ENCODE results near the gene COQ5. TPM values are rescaled to one million over a fixed set of nuclear protein-coding genes. Genes with fewer than 3 reads are reported as not detected.

COQ5 gene
- total and polyA plus RNA-seq, 2 donors (not counting 1 experiment from before 2014, with no cell fraction given): 38.5 to 39.1 TPM

DNA sequence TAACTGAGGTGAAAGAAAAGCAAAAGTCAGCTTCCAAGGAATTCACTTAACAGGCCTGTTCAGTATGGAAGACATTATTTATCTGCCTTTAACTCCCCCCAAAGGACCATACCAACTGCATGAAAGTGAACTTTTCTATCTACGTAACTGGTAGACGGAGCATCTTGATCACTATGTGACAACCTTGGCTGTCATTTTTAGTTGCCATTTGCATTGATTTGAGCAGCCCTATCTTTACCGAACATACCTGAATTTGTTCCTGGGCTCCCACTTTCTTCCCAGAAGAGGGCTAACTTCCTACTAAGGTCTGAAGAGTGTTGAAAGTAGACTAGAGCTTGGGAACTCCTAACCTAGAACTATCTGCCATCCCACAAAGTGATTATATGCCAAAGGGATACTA lies 68.8 kb downstream of the COQ5 start:
- H3K27me3 ChIP-seq (ENCODE audit: control insufficient read depth, insufficient read depth, low read length): no peaks in the 10 kb centered on the region
- H3K4me1 ChIP-seq (ENCODE audit: control insufficient read depth, extremely low read depth, insufficient read depth, low read length): no peaks in the 10 kb centered on the region
- no peak for TF ChIP-seq EZH2 (IDR thresholded peaks at IDR 0.05; ENCODE audit: low read length, missing control alignments)
- TF ChIP-seq, protein P1, sequence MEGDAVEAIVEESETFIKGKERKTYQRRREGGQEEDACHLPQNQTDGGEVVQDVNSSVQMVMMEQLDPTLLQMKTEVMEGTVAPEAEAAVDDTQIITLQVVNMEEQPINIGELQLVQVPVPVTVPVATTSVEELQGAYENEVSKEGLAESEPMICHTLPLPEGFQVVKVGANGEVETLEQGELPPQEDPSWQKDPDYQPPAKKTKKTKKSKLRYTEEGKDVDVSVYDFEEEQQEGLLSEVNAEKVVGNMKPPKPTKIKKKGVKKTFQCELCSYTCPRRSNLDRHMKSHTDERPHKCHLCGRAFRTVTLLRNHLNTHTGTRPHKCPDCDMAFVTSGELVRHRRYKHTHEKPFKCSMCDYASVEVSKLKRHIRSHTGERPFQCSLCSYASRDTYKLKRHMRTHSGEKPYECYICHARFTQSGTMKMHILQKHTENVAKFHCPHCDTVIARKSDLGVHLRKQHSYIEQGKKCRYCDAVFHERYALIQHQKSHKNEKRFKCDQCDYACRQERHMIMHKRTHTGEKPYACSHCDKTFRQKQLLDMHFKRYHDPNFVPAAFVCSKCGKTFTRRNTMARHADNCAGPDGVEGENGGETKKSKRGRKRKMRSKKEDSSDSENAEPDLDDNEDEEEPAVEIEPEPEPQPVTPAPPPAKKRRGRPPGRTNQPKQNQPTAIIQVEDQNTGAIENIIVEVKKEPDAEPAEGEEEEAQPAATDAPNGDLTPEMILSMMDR (conservative IDR thresholded peaks at IDR 0.05 in 1 of 2, IDR thresholded peaks at IDR 0.05 in 1 of 2; ENCODE audit: low read depth in 1 of 2, low read length in 2 of 2): no peak
- H3K9ac ChIP-seq (ENCODE audit: insufficient read depth, low read length): no peak overlapping the region
- H3K4me2 ChIP-seq (ENCODE audit: extremely low read depth, insufficient read depth, low read length): no peak overlapping the region
- H3K36me3 ChIP-seq (ENCODE audit: control insufficient read depth, insufficient read depth, low read length): peaks cover 18% of the 10 kb centered on the region
- H4K20me1 ChIP-seq (ENCODE audit: control insufficient read depth, extremely low read depth, insufficient read depth, low read length): no peaks in the 10 kb centered on the region
- H2AFZ ChIP-seq (ENCODE audit: low read length): no peak overlapping the region
- peaks cover 10% of the 10 kb centered on the region for H3K79me2 ChIP-seq (ENCODE audit: control insufficient read depth, insufficient read depth, low read length)
- H3K9me3 ChIP-seq (ENCODE audit: control insufficient read depth, insufficient read depth, low read depth, low read length): no peaks in the 10 kb centered on the region
- no peak overlapping the region for H3K4me3 ChIP-seq (replicated peaks in 1 of 4; ENCODE audit: control extremely low read depth in 1 of 4, insufficient read depth in 1 of 4, low read depth in 3 of 4, low read length in 4 of 4)
- no peak for DNase-seq (ENCODE audit: low read depth in 2 of 2)
- no peak overlapping the region for H3K27ac ChIP-seq (ENCODE audit: insufficient read depth, low read length)

DNA sequence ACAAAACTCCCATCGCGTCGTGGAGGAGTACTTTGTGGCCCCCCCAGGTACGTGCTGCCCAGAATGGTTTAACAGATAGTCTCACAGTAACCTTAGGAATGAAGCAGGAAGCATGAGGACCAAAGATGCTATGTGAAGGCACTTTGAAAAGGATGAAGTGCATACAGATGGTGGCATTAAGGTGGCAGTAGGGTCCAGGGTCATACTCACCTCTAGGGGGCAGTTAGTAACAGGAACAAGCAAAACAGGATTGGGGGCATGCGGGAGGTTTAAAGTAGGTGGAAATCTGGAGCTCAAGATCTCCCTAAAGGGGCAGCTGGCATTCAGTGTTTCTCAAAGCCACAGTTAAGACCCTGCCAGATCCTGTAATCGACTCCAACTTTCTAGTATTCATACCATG lies 71.8 kb downstream of the COQ5 start:
- Histone ChIP-seq H4K20me1 (ENCODE audit: control insufficient read depth, extremely low read depth, insufficient read depth, low read length) (no peaks in the 10 kb centered on the region), H3K4me1 (ENCODE audit: control insufficient read depth, extremely low read depth, insufficient read depth, low read length) (no peaks in the 10 kb centered on the region), H3K27me3 (ENCODE audit: control insufficient read depth, insufficient read depth, low read length) (no peaks in the 10 kb centered on the region), H3K27ac (ENCODE audit: insufficient read depth, low read length) (no peak overlapping the region), H3K9me3 (ENCODE audit: control insufficient read depth, insufficient read depth, low read depth, low read length) (no peaks in the 10 kb centered on the region), H3K4me3 (replicated peaks in 1 of 4; ENCODE audit: control extremely low read depth in 1 of 4, insufficient read depth in 1 of 4, low read depth in 3 of 4, low read length in 4 of 4) (no peak overlapping the region), H2AFZ (ENCODE audit: low read length) (no peak overlapping the region), H3K9ac (ENCODE audit: insufficient read depth, low read length) (no peak overlapping the region), H3K79me2 (ENCODE audit: control insufficient read depth, insufficient read depth, low read length) (no peaks in the 10 kb centered on the region), H3K36me3 (ENCODE audit: control insufficient read depth, insufficient read depth, low read length) (peaks cover 6% of the 10 kb centered on the region), H3K4me2 (ENCODE audit: extremely low read depth, insufficient read depth, low read length) (no peak overlapping the region)
- TF ChIP-seq EZH2 (IDR thresholded peaks at IDR 0.05; ENCODE audit: low read length, missing control alignments): no peak
- TF ChIP-seq, protein P1 (conservative IDR thresholded peaks at IDR 0.05 in 1 of 2, IDR thresholded peaks at IDR 0.05 in 1 of 2; ENCODE audit: low read depth in 1 of 2, low read length in 2 of 2): peak in 1 of 2 donors; percentile 31
- DNase-seq (ENCODE audit: low read depth in 2 of 2): no peak

DNA sequence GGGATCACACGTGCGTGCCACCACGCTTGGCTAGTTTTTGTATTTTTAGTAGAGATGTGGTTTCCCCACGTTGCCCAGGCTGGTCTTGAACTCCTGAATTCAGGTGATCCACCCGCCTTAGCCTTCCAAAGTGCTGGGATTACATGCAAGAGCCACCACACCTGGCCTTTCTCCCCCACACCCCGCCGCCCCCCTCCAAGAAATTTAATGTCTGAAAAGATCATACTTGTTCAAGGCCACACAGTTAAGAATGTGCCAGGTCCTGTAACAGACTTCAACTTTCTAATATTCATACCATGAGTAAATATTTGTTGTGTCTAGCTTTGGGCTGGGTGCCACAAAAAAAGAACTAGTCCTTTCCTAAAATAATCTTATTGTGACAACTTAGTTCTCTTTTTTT lies 73.7 kb downstream of the COQ5 start:
- TF ChIP-seq, protein P1 (conservative IDR thresholded peaks at IDR 0.05 in 1 of 2, IDR thresholded peaks at IDR 0.05 in 1 of 2; ENCODE audit: low read depth in 1 of 2, low read length in 2 of 2): no peak
- TF ChIP-seq EZH2 (IDR thresholded peaks at IDR 0.05; ENCODE audit: low read length, missing control alignments): no peak
- Histone ChIP-seq H3K4me2 (ENCODE audit: extremely low read depth, insufficient read depth, low read length) (no peak overlapping the region), H3K9ac (ENCODE audit: insufficient read depth, low read length) (no peak overlapping the region), H3K27me3 (ENCODE audit: control insufficient read depth, insufficient read depth, low read length) (no peaks in the 10 kb centered on the region), H4K20me1 (ENCODE audit: control insufficient read depth, extremely low read depth, insufficient read depth, low read length) (no peaks in the 10 kb centered on the region), H3K79me2 (ENCODE audit: control insufficient read depth, insufficient read depth, low read length) (no peaks in the 10 kb centered on the region), H3K4me1 (ENCODE audit: control insufficient read depth, extremely low read depth, insufficient read depth, low read length) (no peaks in the 10 kb centered on the region), H2AFZ (ENCODE audit: low read length) (no peak overlapping the region), H3K4me3 (replicated peaks in 1 of 4; ENCODE audit: control extremely low read depth in 1 of 4, insufficient read depth in 1 of 4, low read depth in 3 of 4, low read length in 4 of 4) (no peak overlapping the region), H3K9me3 (ENCODE audit: control insufficient read depth, insufficient read depth, low read depth, low read length) (no peaks in the 10 kb centered on the region), H3K27ac (ENCODE audit: insufficient read depth, low read length) (no peak overlapping the region), H3K36me3 (ENCODE audit: control insufficient read depth, insufficient read depth, low read length) (peaks cover 6% of the 10 kb centered on the region)
- DNase-seq (ENCODE audit: low read depth in 2 of 2): no peak
